Progenitor cell of endocrine pancreas (in vitro differentiated cells): ENCODE results near the gene LASP1. TPM values are rescaled to one million over a fixed set of nuclear protein-coding genes. Genes with fewer than 3 reads are reported as not detected.

ENCODE experiments used
- DNase-seq: peaks from one replicate; pipeline ENCODE4 v3.0.0; 2021; ENCODE audit warnings: low spot score; ENCODE audit not compliant: unreplicated experiment
- H3K27ac Mint-ChIP-seq: 2 replicates; pipeline ENCODE4 v1.8.0; 2021; ENCODE audit warnings: mild to moderate bottlenecking, moderate library complexity, mixed read lengths
- H3K27me3 Mint-ChIP-seq: 2 replicates; pipeline ENCODE4 v1.8.0; 2021; ENCODE audit warnings: mixed read lengths
- H3K36me3 Mint-ChIP-seq: 2 replicates; pipeline ENCODE4 v1.8.0; 2022; ENCODE audit warnings: mixed read lengths; ENCODE audit not compliant: insufficient read depth
- H3K4me1 Mint-ChIP-seq: 2 replicates; pipeline ENCODE4 v1.8.0; 2021; ENCODE audit warnings: low read depth, mixed read lengths
- H3K4me3 Mint-ChIP-seq: 2 replicates; pipeline ENCODE4 v1.8.0; 2021; ENCODE audit warnings: low read depth, mild to moderate bottlenecking, moderate library complexity, mixed read lengths
- H3K9me3 Mint-ChIP-seq: 2 replicates; pipeline ENCODE4 v1.8.0; 2021; ENCODE audit warnings: low read depth, mixed read lengths
- total RNA-seq: library from RNA; stranded (reverse); gene quantifications from 2 replicates; pipeline ENCODE4 v1.2.1, GENCODE V29; 2021
- TF ChIP-seq, protein P1 (sequence below): fragments of 200-600 bp; sonication (generic); IDR thresholded peaks from one replicate; pipeline ENCODE4 v1.5.0; 2021; ENCODE audit warnings: antibody characterized with exemption, mild to moderate bottlenecking; ENCODE audit not compliant: unreplicated experiment

Gene LASP1
- total RNA-seq, 1 donor from 2014 or later = 135 TPM

DNA sequence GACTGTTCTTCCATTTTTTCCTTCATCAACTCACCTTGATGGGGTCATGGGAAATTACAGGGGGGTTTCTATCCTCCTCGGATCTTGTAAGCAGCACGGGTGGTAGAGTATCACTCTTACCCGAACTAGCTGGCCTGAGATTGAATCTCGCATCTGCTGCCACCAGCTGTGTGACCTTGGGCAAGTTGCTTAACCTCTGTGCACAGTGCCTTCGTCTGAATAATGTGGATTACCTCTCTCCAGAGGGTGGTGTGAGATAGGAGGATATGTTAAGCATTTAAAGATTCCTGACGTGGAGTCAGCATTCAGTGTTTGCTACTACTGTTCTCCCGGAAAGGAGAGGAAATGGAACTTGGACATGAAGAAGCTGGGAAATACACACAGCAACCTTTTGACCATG, 24.4 kb downstream of the LASP1 start:
- no peaks in the 10 kb centered on the region for H3K27me3 Mint-ChIP-seq
- H3K36me3 Mint-ChIP-seq = peaks cover 4% of the 10 kb centered on the region
- TF ChIP-seq, protein P1, sequence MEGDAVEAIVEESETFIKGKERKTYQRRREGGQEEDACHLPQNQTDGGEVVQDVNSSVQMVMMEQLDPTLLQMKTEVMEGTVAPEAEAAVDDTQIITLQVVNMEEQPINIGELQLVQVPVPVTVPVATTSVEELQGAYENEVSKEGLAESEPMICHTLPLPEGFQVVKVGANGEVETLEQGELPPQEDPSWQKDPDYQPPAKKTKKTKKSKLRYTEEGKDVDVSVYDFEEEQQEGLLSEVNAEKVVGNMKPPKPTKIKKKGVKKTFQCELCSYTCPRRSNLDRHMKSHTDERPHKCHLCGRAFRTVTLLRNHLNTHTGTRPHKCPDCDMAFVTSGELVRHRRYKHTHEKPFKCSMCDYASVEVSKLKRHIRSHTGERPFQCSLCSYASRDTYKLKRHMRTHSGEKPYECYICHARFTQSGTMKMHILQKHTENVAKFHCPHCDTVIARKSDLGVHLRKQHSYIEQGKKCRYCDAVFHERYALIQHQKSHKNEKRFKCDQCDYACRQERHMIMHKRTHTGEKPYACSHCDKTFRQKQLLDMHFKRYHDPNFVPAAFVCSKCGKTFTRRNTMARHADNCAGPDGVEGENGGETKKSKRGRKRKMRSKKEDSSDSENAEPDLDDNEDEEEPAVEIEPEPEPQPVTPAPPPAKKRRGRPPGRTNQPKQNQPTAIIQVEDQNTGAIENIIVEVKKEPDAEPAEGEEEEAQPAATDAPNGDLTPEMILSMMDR = no peak
- H3K4me1 Mint-ChIP-seq = no peaks in the 10 kb centered on the region
- no peaks in the 10 kb centered on the region for H3K9me3 Mint-ChIP-seq
- DNase-seq = no peak
- no peak overlapping the region for H3K27ac Mint-ChIP-seq
- no peak overlapping the region for H3K4me3 Mint-ChIP-seq

DNA sequence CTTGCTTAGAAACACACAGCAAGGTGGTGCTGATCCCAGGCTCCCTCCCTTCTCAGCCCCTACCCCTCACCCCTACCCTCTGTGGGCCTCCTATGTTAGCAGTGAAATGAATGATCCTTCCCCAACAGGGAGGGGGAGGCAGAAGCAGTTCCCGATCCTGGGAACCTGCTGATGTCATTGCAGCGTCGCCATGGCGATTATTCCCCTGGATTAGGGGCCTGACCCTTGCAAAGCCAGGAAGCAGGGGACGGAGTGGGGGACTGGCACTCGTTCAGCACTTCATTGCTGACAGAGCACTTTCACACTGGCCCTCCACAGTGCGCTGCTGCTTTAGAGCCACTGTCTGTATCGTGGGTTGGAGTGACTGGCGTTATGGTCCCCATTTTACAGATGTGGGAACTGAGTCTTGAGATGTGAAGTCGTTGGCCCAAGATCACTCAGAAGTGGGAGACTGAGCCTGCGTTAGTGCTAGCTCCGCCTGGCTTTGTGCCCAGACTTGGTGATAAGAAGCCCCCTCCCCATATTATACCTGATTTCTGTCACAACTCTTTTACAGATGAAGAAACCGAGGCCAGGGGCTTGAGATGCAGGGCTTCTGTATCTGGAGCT, 26.6 kb downstream of the LASP1 start:
- TF ChIP-seq, protein P1 = no peak
- no peaks in the 10 kb centered on the region for H3K27me3 Mint-ChIP-seq
- no peaks in the 10 kb centered on the region for H3K4me1 Mint-ChIP-seq
- no peak overlapping the region for H3K27ac Mint-ChIP-seq
- H3K9me3 Mint-ChIP-seq = no peaks in the 10 kb centered on the region
- no peak overlapping the region for H3K4me3 Mint-ChIP-seq
- H3K36me3 Mint-ChIP-seq = peaks cover 7% of the 10 kb centered on the region
- no peak for DNase-seq

DNA sequence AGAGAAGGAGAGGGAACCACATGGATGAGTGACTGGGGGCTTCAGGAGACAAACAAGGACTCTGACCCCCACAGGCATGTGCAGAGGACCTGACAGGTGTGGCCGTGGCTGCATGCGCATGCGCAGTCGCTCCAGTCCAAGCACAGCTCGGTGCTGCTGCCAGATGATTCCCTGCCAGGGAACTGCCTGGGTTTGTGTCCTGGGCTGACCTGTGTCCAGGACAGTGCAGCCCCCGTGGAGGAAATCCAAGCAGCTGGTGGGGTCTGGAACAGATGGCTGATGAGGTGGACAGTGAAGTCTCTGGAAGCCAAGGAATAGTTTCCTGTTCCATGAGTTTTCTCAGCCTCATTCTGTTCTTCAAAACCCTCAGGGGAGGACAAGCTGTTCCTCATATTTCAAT, 27.3 kb downstream of the LASP1 start:
- Mint-ChIP-seq H3K36me3 (peaks cover 7% of the 10 kb centered on the region), H3K9me3 (no peaks in the 10 kb centered on the region), H3K27ac (no peak overlapping the region), H3K4me3 (no peak overlapping the region), H3K27me3 (no peaks in the 10 kb centered on the region), H3K4me1 (no peaks in the 10 kb centered on the region)
- no peak for DNase-seq
- TF ChIP-seq, protein P1 = no peak

DNA sequence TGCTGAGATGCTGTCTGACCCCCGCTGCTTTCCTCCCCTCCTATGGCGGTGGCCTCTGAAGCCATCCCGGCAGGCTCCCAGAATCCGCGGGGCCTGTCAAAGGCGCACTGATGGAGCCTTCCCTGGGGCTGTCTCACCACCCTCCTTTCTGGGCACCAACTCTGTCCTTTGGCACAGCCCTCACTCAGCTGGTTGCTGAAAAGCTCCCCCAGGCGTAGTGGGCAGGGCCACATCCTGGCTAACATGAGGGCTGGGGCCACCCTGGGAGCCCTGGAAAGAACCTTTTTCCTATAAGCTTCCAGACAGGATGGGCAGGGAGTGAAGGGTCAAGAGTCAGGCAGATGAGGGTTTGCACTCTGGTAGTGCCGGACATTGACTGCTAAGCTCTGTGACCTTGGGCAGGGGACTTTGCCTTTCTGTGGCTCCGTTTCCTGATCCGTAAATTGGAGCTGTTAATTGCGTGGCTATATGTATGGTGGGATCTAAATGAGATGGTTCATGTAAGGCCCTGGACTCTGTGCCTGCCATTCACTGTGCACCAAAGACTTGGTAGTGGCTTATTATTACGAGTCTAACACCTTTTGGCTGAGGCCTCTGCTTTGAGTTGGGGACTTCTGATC, 27.9 kb downstream of the LASP1 start:
- H3K9me3 Mint-ChIP-seq = no peaks in the 10 kb centered on the region
- TF ChIP-seq, protein P1 = no peak
- no peaks in the 10 kb centered on the region for H3K27me3 Mint-ChIP-seq
- DNase-seq = no peak
- no peak overlapping the region for H3K27ac Mint-ChIP-seq
- H3K4me3 Mint-ChIP-seq = no peak overlapping the region
- H3K36me3 Mint-ChIP-seq = peaks cover 7% of the 10 kb centered on the region
- no peaks in the 10 kb centered on the region for H3K4me1 Mint-ChIP-seq

DNA sequence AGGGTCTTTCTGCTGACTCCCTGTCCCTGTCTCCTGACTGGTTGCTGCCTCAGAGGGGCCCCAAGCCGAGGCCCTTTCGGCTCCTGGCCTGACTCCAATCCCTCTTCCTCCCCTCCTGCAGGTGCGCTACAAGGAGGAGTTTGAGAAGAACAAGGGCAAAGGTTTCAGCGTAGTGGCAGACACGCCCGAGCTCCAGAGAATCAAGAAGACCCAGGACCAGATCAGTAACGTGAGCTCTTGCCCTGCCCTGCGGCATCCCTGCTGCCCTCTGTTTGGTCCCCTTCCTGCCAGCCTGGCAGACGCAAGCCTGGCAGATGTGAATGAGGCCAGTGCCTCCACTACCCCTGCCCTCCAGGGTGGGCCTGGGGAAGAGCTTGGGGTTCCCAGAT, 28.4 kb downstream of the LASP1 start:
- Mint-ChIP-seq H3K36me3 (peaks cover 9% of the 10 kb centered on the region), H3K27ac (no peak overlapping the region), H3K4me3 (no peak overlapping the region)

More for the DNA sequence above, 28.4 kb downstream of the LASP1 start:
- TF ChIP-seq, protein P1 = no peak
- Mint-ChIP-seq H3K27me3 (no peaks in the 10 kb centered on the region), H3K9me3 (no peaks in the 10 kb centered on the region), H3K4me1 (no peaks in the 10 kb centered on the region)
- no peak for DNase-seq
